PFSK-1 (cell line): ENCODE measurements around the gene PERM1.

Experiments
- POLR2AphosphoS5 ChIP-seq: IDR thresholded peaks from 2 replicates; pipeline ENCODE4 v1.6.1; 2012; ENCODE audit warnings: low read depth, mild to moderate bottlenecking, control low read depth, low read length, moderate library complexity
- TF ChIP-seq, protein P1 (sequence below), 2 experiments: IDR thresholded peaks; 2 replicates each; pipeline versions ENCODE4 v1.6.1 to v1.8.0; 2011 to 2012; ENCODE audit warnings: low read depth in 2 of 2, low read length in 2 of 2, control low read depth in 1 of 2, inconsistent platforms in 1 of 2, mild to moderate bottlenecking in 1 of 2, moderate library complexity in 1 of 2; ENCODE audit not compliant: insufficient read depth in 1 of 2

DNA sequence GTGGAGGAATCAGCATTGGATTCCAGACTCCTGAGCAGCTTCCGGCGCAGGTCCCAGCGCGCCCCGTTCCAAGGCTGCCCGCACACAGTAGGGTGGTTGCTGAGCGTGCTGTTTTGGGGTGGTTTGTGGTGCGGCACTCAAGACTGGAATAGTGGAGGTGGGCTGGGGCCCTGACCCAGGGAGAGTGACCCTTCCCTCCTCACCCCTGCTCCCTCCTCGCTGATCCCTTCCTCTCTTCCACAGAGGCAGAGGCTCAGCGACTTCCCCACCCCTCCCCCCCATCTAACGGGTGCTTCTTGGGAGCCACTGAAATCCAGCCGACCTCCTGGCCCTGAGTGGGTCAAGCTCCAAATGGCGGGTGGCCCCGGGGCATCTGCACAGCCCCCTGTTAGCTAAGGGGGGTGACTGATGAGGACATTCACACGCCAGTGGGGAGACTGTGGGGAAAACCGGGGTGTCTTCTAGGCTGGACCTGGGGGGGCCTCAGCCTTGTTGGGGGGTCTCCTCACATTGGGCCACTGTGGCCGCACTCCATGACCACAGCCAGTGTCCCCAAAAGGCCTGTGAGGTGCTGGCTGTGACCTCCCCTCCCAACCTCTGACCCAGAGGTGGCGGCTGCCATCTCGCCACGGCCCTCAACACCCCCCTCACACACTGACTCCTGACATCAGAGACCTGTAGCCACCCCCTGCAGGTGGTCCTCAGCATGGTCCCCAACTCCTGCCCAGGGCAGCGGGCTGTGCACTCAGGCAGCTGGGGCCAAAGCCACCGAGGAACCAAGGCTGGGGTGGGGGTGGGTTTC, 21.9 kb upstream of the PERM1 start:
- TF ChIP-seq, protein P1, sequence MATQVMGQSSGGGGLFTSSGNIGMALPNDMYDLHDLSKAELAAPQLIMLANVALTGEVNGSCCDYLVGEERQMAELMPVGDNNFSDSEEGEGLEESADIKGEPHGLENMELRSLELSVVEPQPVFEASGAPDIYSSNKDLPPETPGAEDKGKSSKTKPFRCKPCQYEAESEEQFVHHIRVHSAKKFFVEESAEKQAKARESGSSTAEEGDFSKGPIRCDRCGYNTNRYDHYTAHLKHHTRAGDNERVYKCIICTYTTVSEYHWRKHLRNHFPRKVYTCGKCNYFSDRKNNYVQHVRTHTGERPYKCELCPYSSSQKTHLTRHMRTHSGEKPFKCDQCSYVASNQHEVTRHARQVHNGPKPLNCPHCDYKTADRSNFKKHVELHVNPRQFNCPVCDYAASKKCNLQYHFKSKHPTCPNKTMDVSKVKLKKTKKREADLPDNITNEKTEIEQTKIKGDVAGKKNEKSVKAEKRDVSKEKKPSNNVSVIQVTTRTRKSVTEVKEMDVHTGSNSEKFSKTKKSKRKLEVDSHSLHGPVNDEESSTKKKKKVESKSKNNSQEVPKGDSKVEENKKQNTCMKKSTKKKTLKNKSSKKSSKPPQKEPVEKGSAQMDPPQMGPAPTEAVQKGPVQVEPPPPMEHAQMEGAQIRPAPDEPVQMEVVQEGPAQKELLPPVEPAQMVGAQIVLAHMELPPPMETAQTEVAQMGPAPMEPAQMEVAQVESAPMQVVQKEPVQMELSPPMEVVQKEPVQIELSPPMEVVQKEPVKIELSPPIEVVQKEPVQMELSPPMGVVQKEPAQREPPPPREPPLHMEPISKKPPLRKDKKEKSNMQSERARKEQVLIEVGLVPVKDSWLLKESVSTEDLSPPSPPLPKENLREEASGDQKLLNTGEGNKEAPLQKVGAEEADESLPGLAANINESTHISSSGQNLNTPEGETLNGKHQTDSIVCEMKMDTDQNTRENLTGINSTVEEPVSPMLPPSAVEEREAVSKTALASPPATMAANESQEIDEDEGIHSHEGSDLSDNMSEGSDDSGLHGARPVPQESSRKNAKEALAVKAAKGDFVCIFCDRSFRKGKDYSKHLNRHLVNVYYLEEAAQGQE (IDR thresholded peaks at IDR 0.05; ENCODE audit: insufficient read depth in 1 of 2, low read depth in 2 of 2, low read length in 2 of 2): no peak
- TF ChIP-seq POLR2AphosphoS5: no peak
